AG10803 (cell line): ENCODE data around the gene ITIH2.

ENCODE experiments used
- DNase-seq: peaks from one replicate; pipeline ENCODE4 v3.0.0; 2010; ENCODE audit warnings: low read depth
- H3K4me3 ChIP-seq: 2 replicates; pipeline ENCODE4 v1.5.1; 2011; ENCODE audit warnings: mild to moderate bottlenecking, low read length, control low read depth
- CTCF ChIP-seq: conservative IDR thresholded peaks from 2 replicates; pipeline ENCODE4 v1.5.1; 2011; ENCODE audit warnings: mild to moderate bottlenecking, low read length, control low read depth, inconsistent platforms

The ITIH2 gene

GRCh38 chr10:7700577-7701125 is 2.5 kb upstream of the ITIH2 start:
- no peak for TF ChIP-seq CTCF
- no peak overlapping the region for H3K4me3 ChIP-seq
- no peak for DNase-seq

- DNase-seq, result no peak
- no peak for TF ChIP-seq CTCF
Observed at GRCh38 chr10:7701158-7701742, 1.9 kb upstream of the ITIH2 start.

GRCh38 chr10:7702288-7702812 is 766 bp upstream of the ITIH2 start:
- no peak for DNase-seq
- no peak for TF ChIP-seq CTCF

More at GRCh38 chr10:7701158-7701742, 1.9 kb upstream of the ITIH2 start:
- H3K4me3 ChIP-seq, result no peak overlapping the region

GRCh38 chr10:7704071-7705016 is 1.2 kb downstream of the ITIH2 start:
- no peak overlapping the region for H3K4me3 ChIP-seq
- no peak for DNase-seq
- no peak for TF ChIP-seq CTCF

More at GRCh38 chr10:7702288-7702812, 766 bp upstream of the ITIH2 start:
- no peak overlapping the region for H3K4me3 ChIP-seq

GRCh38 chr10:7705341-7705740 is 2.2 kb downstream of the ITIH2 start:
- H3K4me3 ChIP-seq, result no peak overlapping the region
- TF ChIP-seq CTCF, result no peak
- DNase-seq, result no peak

GRCh38 chr10:7706534-7707073 is 3.5 kb downstream of the ITIH2 start:
- no peak overlapping the region for H3K4me3 ChIP-seq
- DNase-seq, result no peak
- no peak for TF ChIP-seq CTCF
